Vagina (tissue), 2 donors: Measurements from ENCODE around the gene CEP19.

Source experiments
- CTCF ChIP-seq, 3 experiments: fragments of 450-650 bp in 2 of 3; fragments of 200-600 bp in 1 of 3; sonication (generic) in 1 of 3; IDR thresholded peaks; one replicate each; pipeline ENCODE4 v1.5.1; 2017 to 2019; ENCODE audit warnings: antibody characterized with exemption in 3 of 3, mild to moderate bottlenecking in 2 of 3, moderate library complexity in 2 of 3
- POLR2A ChIP-seq, 2 donors: fragments of 450-650 bp; IDR thresholded peaks; one replicate each; pipeline ENCODE4 v1.6.1; 2017; ENCODE audit warnings: antibody characterized with exemption in 2 of 2, mild to moderate bottlenecking in 2 of 2, moderate library complexity in 2 of 2

- TF ChIP-seq CTCF (IDR thresholded peaks at IDR 0.05) (no peak), POLR2A (IDR thresholded peaks at IDR 0.05) (no peak)
Measured at GRCh38 chr3:196754091-196754981, 42.3 kb upstream of the CEP19 start.
